ENCODE results near the gene ABHD17C.

GRCh38 chr15:80694611-80695098 is 455 bp upstream of the ABHD17C start:
- TF ChIP-seq POLR2AphosphoS5 (IDR thresholded peaks at IDR 0.05; ENCODE audit: borderline replicate concordance, low read depth, low read length) = no peak
- no peak for TF ChIP-seq FOXP2 (optimal IDR thresholded peaks at IDR 0.05; ENCODE audit: control extremely low read depth, extremely low read length, insufficient read depth)

Measured in SK-N-MC (cell line).